Measurements from ENCODE around the gene SLC22A16.

DNA sequence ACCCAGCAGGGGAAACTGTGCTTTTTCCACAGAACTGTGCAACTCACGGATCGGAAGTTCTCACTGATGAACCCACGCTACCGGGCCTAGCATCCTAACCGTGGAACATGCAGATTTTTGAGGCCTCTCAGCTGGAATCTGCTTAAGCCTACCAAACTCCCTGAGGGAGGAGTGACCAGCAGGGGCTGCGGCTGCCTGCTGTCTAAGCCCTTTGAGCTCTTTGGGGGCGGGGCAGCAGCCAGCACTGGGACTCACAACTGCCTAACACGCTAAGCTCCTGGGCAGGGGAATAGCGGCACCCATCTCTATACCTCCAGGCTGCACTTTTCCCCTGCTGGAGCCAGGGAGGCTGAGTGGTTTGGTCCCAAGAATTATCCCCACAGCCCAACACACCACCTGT, 97.9 kb downstream of the SLC22A16 start:
- TF ChIP-seq, protein P1, sequence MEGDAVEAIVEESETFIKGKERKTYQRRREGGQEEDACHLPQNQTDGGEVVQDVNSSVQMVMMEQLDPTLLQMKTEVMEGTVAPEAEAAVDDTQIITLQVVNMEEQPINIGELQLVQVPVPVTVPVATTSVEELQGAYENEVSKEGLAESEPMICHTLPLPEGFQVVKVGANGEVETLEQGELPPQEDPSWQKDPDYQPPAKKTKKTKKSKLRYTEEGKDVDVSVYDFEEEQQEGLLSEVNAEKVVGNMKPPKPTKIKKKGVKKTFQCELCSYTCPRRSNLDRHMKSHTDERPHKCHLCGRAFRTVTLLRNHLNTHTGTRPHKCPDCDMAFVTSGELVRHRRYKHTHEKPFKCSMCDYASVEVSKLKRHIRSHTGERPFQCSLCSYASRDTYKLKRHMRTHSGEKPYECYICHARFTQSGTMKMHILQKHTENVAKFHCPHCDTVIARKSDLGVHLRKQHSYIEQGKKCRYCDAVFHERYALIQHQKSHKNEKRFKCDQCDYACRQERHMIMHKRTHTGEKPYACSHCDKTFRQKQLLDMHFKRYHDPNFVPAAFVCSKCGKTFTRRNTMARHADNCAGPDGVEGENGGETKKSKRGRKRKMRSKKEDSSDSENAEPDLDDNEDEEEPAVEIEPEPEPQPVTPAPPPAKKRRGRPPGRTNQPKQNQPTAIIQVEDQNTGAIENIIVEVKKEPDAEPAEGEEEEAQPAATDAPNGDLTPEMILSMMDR (IDR thresholded peaks at IDR 0.05; ENCODE audit: low read length) = no peak
- TF ChIP-seq EZH2 (IDR thresholded peaks at IDR 0.05; ENCODE audit: borderline replicate concordance, low read length) = no peak
